NCI-H345 treated with DMSO at 0.1 percent for 48 hours (cell line): ENCODE data around the gene KIAA1755.
"Not testable (repeated sequence)": the region's sequence is repeated elsewhere in the genome, so short reads cannot be mapped to it uniquely, and the experiment has no call there.

Experiments used
- DNase-seq: peaks from one replicate; lab custom pipeline; 2025; ENCODE audit not compliant: unreplicated experiment; lab: John Stamatoyannopoulos, UW

KIAA1755 gene

GRCh38 chr20:38290829-38291814 is 30.6 kb upstream of the KIAA1755 start:
- no peak for DNase-seq

GRCh38 chr20:38286586-38287531 is 26.3 kb upstream of the KIAA1755 start:
- DNase-seq: no peak

GRCh38 chr20:38284893-38285444 is 24.4 kb upstream of the KIAA1755 start:
- no peak for DNase-seq

GRCh38 chr20:38284066-38284650 is 23.6 kb upstream of the KIAA1755 start:
- not testable (repeated sequence) for DNase-seq

GRCh38 chr20:38283236-38283635 is 22.7 kb upstream of the KIAA1755 start:
- no peak for DNase-seq

- not testable (repeated sequence) for DNase-seq
Measured at GRCh38 chr20:38281176-38281915, 20.8 kb upstream of the KIAA1755 start.

GRCh38 chr20:38278763-38279162 is 18.2 kb upstream of the KIAA1755 start:
- no peak for DNase-seq

GRCh38 chr20:38278131-38278530 is 17.6 kb upstream of the KIAA1755 start:
- DNase-seq: no peak

- DNase-seq: no peak
Measured at GRCh38 chr20:38277691-38278090, 17.2 kb upstream of the KIAA1755 start.

GRCh38 chr20:38277285-38277684 is 16.8 kb upstream of the KIAA1755 start:
- DNase-seq: no peak

GRCh38 chr20:38275815-38276550 is 15.4 kb upstream of the KIAA1755 start:
- DNase-seq: no peak

- no peak for DNase-seq
Measured at GRCh38 chr20:38272961-38273360, 12.4 kb upstream of the KIAA1755 start.

GRCh38 chr20:38272398-38272797 is 11.9 kb upstream of the KIAA1755 start:
- DNase-seq: no peak

GRCh38 chr20:38271608-38272120 is 11.1 kb upstream of the KIAA1755 start:
- no peak for DNase-seq

- no peak for DNase-seq
Measured at GRCh38 chr20:38270869-38271605, 10.5 kb upstream of the KIAA1755 start.

GRCh38 chr20:38269715-38270114 is 9.2 kb upstream of the KIAA1755 start:
- no peak for DNase-seq

- no peak for DNase-seq
Measured at GRCh38 chr20:38269040-38269439, 8.5 kb upstream of the KIAA1755 start.

- no peak for DNase-seq
Measured at GRCh38 chr20:38267901-38268514, 7.5 kb upstream of the KIAA1755 start.
